H1 (cell line): ENCODE data around the gene FRMD6. TPM values are rescaled to one million over a fixed set of nuclear protein-coding genes. Genes with fewer than 3 reads are reported as not detected.

Experiments used
- CTCF ChIA-PET: fragments of 300-600 bp; sonication (Branson Sonifier 250); formaldehyde crosslinking; loops from one replicate; lab custom pipeline; 2021; ENCODE audit not compliant: partially characterized antibody; lab: Charles Lee
- POLR2A ChIA-PET: fragments of 300-600 bp; sonication (Branson Sonifier 250); formaldehyde crosslinking; loops from one replicate; lab custom pipeline; 2021; ENCODE audit warnings: inconsistent platforms; ENCODE audit not compliant: partially characterized antibody; lab: Charles Lee
- DNase-seq, 2 experiments: peaks; one replicate each; pipeline versions ENCODE4 v3.0.0 to v3.0.0-alpha.2; 2010 to 2022; ENCODE audit warnings: low spot score in 2 of 2, low read depth in 1 of 2, mixed read lengths in 1 of 2
- FAIRE-seq: peaks from 2 replicates; lab custom pipeline; 2011; peaks lifted over from hg19 to GRCh38; lab: Jason Lieb, UNC
- H2AFZ ChIP-seq: 2 replicates; pipeline ENCODE4 v1.8.1; 2012; ENCODE audit warnings: low read length, inconsistent platforms
- H2AK5ac ChIP-seq: 2 replicates; pipeline ENCODE4 v1.6.1; 2013; ENCODE audit warnings: low read depth, low read length
- H2BK120ac ChIP-seq: replicated peaks from 2 replicates; pipeline ENCODE3; 2013; ENCODE audit warnings: low read depth, low read length, inconsistent platforms
- H2BK12ac ChIP-seq: 2 replicates; pipeline ENCODE4 v1.6.1; 2013; ENCODE audit warnings: low read depth, low read length
- H2BK15ac ChIP-seq: 2 replicates; pipeline ENCODE4 v1.6.1; 2013; ENCODE audit warnings: low read length
- H2BK20ac ChIP-seq: 2 replicates; pipeline ENCODE4 v1.6.1; 2013; ENCODE audit warnings: low read length
- H2BK5ac ChIP-seq: 2 replicates; pipeline ENCODE4 v1.6.1; 2013; ENCODE audit warnings: low read depth, low read length
- H3K14ac ChIP-seq: 2 replicates; pipeline ENCODE4 v1.6.1; 2013; ENCODE audit warnings: inconsistent platforms; ENCODE audit not compliant: insufficient read length
- H3K18ac ChIP-seq: 2 replicates; pipeline ENCODE4 v1.6.1; 2013; ENCODE audit warnings: low read length; ENCODE audit errors: extremely low read depth
- H3K23ac ChIP-seq: 2 replicates; pipeline ENCODE4 v1.6.1; 2013; ENCODE audit warnings: inconsistent platforms; ENCODE audit not compliant: insufficient read length
- H3K23me2 ChIP-seq: 2 replicates; pipeline ENCODE4 v1.6.1; 2013; ENCODE audit warnings: low read depth, low read length
- H3K27ac ChIP-seq: 2 replicates; pipeline ENCODE4 v1.6.1; 2011; ENCODE audit warnings: low read depth, low read length, inconsistent platforms
- H3K27me3 ChIP-seq, 4 experiments: replicated peaks in 1 of 4; 1 replicate in 1 of 4; 2 replicates in 3 of 4; pipeline versions ENCODE4 v1.6.1 to v1.8.1; 2011 to 2013; ENCODE audit warnings: low read length in 3 of 4, mild to moderate bottlenecking in 3 of 4, inconsistent platforms in 2 of 4, mixed read lengths in 2 of 4, moderate library complexity in 1 of 4; ENCODE audit not compliant: control insufficient read depth in 3 of 4, insufficient read depth in 3 of 4; ENCODE audit errors: extremely low read depth in 1 of 4
- H3K36me3 ChIP-seq, 4 experiments: 2 replicates each; pipeline versions ENCODE4 v1.6.1 to v1.8.1; 2011 to 2013; ENCODE audit warnings: mild to moderate bottlenecking in 4 of 4, low read length in 3 of 4, moderate library complexity in 2 of 4, control low read depth in 1 of 4, inconsistent platforms in 1 of 4; ENCODE audit not compliant: insufficient read depth in 4 of 4, control insufficient read depth in 2 of 4
- H3K4ac ChIP-seq: replicated peaks from 2 replicates; pipeline ENCODE3; 2013; ENCODE audit warnings: low read length, low read depth, mixed read lengths, inconsistent platforms; ENCODE audit not compliant: insufficient read length
- H3K4me1 ChIP-seq, 4 experiments: replicated peaks in 1 of 4; 1 replicate in 1 of 4; 2 replicates in 3 of 4; pipeline versions ENCODE4 v1.6.1 to v1.8.1; 2011 to 2013; ENCODE audit warnings: low read length in 3 of 4, inconsistent platforms in 2 of 4, mixed read lengths in 1 of 4; ENCODE audit not compliant: insufficient read depth in 4 of 4, control insufficient read depth in 3 of 4
- H3K4me2 ChIP-seq, 2 experiments: 2 replicates each; pipeline versions ENCODE4 v1.6.1 to v1.8.1; 2011 to 2013; ENCODE audit warnings: low read depth in 2 of 2, low read length in 2 of 2, control low read depth in 1 of 2, inconsistent platforms in 1 of 2, mild to moderate bottlenecking in 1 of 2; ENCODE audit not compliant: insufficient read depth in 1 of 2
- H3K4me3 ChIP-seq, 4 experiments: fragments of 200-600, 300-600 bp in 1 of 4; sonication (generic), shearing (Covaris generic), sonication (Bioruptor Twin) in 1 of 4; 2 replicates each; pipeline versions ENCODE4 v1.5.1 to v1.8.1; 2011 to 2016; ENCODE audit warnings: low read length in 4 of 4, low read depth in 3 of 4, control low read depth in 2 of 4, inconsistent platforms in 2 of 4, mild to moderate bottlenecking in 2 of 4, mixed read lengths in 1 of 4, moderate library complexity in 1 of 4; ENCODE audit not compliant: insufficient read depth in 2 of 4; ENCODE audit errors: extremely low read depth in 1 of 4
- H3K56ac ChIP-seq: replicated peaks from 2 replicates; pipeline ENCODE3; 2013; ENCODE audit warnings: low read depth, mild to moderate bottlenecking, mixed read lengths, low read length, inconsistent platforms; ENCODE audit not compliant: insufficient read length
- H3K79me1 ChIP-seq: 2 replicates; pipeline ENCODE4 v1.6.1; 2013; ENCODE audit warnings: low read depth, low read length, control low read depth
- H3K79me2 ChIP-seq, 2 experiments: 2 replicates each; pipeline versions ENCODE4 v1.6.1 to v1.8.1; 2012 to 2013; ENCODE audit warnings: low read length in 2 of 2, mild to moderate bottlenecking in 2 of 2, inconsistent platforms in 1 of 2; ENCODE audit not compliant: insufficient read depth in 2 of 2, control insufficient read depth in 1 of 2
- H3K9ac ChIP-seq, 4 experiments: replicated peaks in 1 of 4; 1 replicate in 1 of 4; 2 replicates in 3 of 4; pipeline versions ENCODE4 v1.6.1 to v1.8.1; 2011 to 2013; ENCODE audit warnings: low read depth in 3 of 4, low read length in 3 of 4, control low read depth in 2 of 4, mild to moderate bottlenecking in 2 of 4, moderate library complexity in 2 of 4, inconsistent platforms in 1 of 4; ENCODE audit errors: extremely low read depth in 1 of 4
- H3K9me3 ChIP-seq, 2 experiments: 2 replicates each; pipeline versions ENCODE4 v1.6.1 to v1.8.1; 2012 to 2013; ENCODE audit warnings: mild to moderate bottlenecking in 2 of 2, moderate library complexity in 2 of 2, control low read depth in 1 of 2, inconsistent platforms in 1 of 2, low read depth in 1 of 2, low read length in 1 of 2, mixed read lengths in 1 of 2; ENCODE audit not compliant: insufficient read depth in 2 of 2
- H4K20me1 ChIP-seq, 2 experiments: replicated peaks in 1 of 2; 2 replicates each; pipeline versions ENCODE3 to v1.8.1; 2011 to 2013; ENCODE audit warnings: inconsistent platforms in 2 of 2, low read length in 2 of 2, mild to moderate bottlenecking in 1 of 2; ENCODE audit not compliant: insufficient read depth in 2 of 2, control insufficient read depth in 1 of 2
- H4K5ac ChIP-seq: 2 replicates; pipeline ENCODE4 v1.6.1; 2013; ENCODE audit warnings: low read length, low read depth, mixed read lengths, inconsistent platforms; ENCODE audit not compliant: insufficient read length
- H4K8ac ChIP-seq: 2 replicates; pipeline ENCODE4 v1.8.0; 2013; ENCODE audit warnings: mild to moderate bottlenecking, moderate library complexity, low read length, inconsistent platforms; ENCODE audit not compliant: insufficient read depth; ENCODE audit errors: extremely low read depth
- H4K91ac ChIP-seq: replicated peaks from 2 replicates; pipeline ENCODE3; 2013; ENCODE audit warnings: low read length, mixed read lengths, inconsistent platforms; ENCODE audit not compliant: insufficient read length
- ASH2L ChIP-seq: fragments of 200-600, 300-600 bp; sonication (generic); IDR thresholded peaks from one replicate; pipeline ENCODE4 v1.7.1; 2017; ENCODE audit warnings: low read length
- KDM4A ChIP-seq: IDR thresholded peaks from one replicate; pipeline ENCODE4 v1.7.1; 2012; ENCODE audit warnings: low read depth, mild to moderate bottlenecking, moderate library complexity, low read length, inconsistent platforms; ENCODE audit not compliant: severe bottlenecking
- MAFK ChIP-seq: IDR thresholded peaks from 2 replicates; pipeline ENCODE4 v1.6.1; 2012; ENCODE audit warnings: low read depth, mild to moderate bottlenecking, improper control_type of control experiment, low read length
- WGBS, 2 experiments: shearing (Covaris generic) in 1 of 2; methylation state at CpG; one replicate each; pipeline versions ENCODE4 v1.1.6 to v1.1.7; 2013 to 2015; ENCODE audit warnings: low lambda C conversion rate in 2 of 2, mixed read lengths in 2 of 2, inconsistent platforms in 1 of 2, low coverage in 1 of 2, missing lambda C conversion rate in 1 of 2; ENCODE audit not compliant: insufficient replicate concordance in 2 of 2, insufficient coverage in 1 of 2, insufficient read length in 1 of 2; ENCODE audit errors: extremely low coverage in 1 of 2, missing lambda C conversion rate in 1 of 2; 5-methylcytosine and 5-hydroxymethylcytosine counted together
- polyA plus RNA-seq, 7 experiments: library from polyadenylated mRNA; depleted of rRNA in 3 of 7; stranded (reverse) in 5 of 7; unstranded in 2 of 7; fragments of >200 nt in 5 of 7; fragments of 200-250 nt in 2 of 7; gene quantifications; 1 replicate in 5 of 7; 2 replicates in 1 of 7; 4 replicates in 1 of 7; pipeline versions ENCODE4 v1.2.1 to v1.2.3, GENCODE V29; 2011 to 2013; ENCODE audit warnings: missing spikeins in 2 of 7, mixed read lengths in 2 of 7
- total RNA-seq: library from RNA; stranded (reverse); fragmentation: NEBNext Ultra II Directional; extraction: Animal tissue kit (Norgen Biotek cat#: 25700); gene quantifications from 2 replicates; pipeline ENCODE4 v1.2.1, GENCODE V29; 2021

Gene FRMD6
- total and polyA plus RNA-seq, 2 of the 8 experiments (the other 6 are each of a cell fraction or from before 2014, with no cell fraction given): 5.4 to 23.7 TPM

GRCh38 chr14:51677738-51678137, 26.0 kb downstream of the FRMD6 start:
- Histone ChIP-seq H3K9me3 (no peaks in the 10 kb centered on the region), H4K20me1 (peaks cover 0 to 1% of the 10 kb centered on the region in 2 experiments), H2AK5ac (no peak overlapping the region), H2BK20ac (no peak overlapping the region), H3K9ac (no peak overlapping the region), H3K4me2 (no peak overlapping the region), H3K4me1 (no peaks in the 10 kb centered on the region; a peak in 1 of 7 replicates), H4K91ac (no peak overlapping the region), H2BK120ac (no peak overlapping the region), H3K79me1 (no peaks in the 10 kb centered on the region; the same call in 1 of the 2 replicates), H2BK15ac (no peak overlapping the region), H3K14ac (no peak overlapping the region), H3K23ac (no peak overlapping the region), H3K36me3 (no peaks in the 10 kb centered on the region), H3K23me2 (no peaks in the 10 kb centered on the region), H2BK5ac (no peak overlapping the region), H3K27ac (no peak overlapping the region), H3K4me3 (no peak overlapping the region), H2BK12ac (no peak overlapping the region), H4K5ac (no peak overlapping the region), H2AFZ (no peak overlapping the region), H3K4ac (no peak overlapping the region), H3K79me2 (peaks cover 0 to 4% of the 10 kb centered on the region in 2 experiments; a peak in 1 of 4 replicates)
- POLR2A ChIA-PET: no interaction called here
- no peak for FAIRE-seq
- CTCF ChIA-PET: no interaction called here
- TF ChIP-seq MAFK (no peak), ASH2L (no peak), KDM4A (no peak)
- TF ChIP-seq, all 59 proteins: peak for 0
- no peak overlapping the region for H3K56ac ChIP-seq
- H3K27me3 ChIP-seq: no peaks in the 10 kb centered on the region
- no peak for DNase-seq
- H4K8ac ChIP-seq: no peak overlapping the region
- H3K18ac ChIP-seq: no peak overlapping the region
- 91% methylated on average over 2 of the region's 2 CpGs; no CpG with 5 or more reads in 1 of the 2 experiments for WGBS, 2 experiments
